Nephron progenitor cell (in vitro differentiated cells): ENCODE results near the gene GNG11.

Experiments
- DNase-seq: peaks from one replicate; pipeline ENCODE4 v3.0.0; 2021
- H3K27ac Mint-ChIP-seq: 2 replicates; pipeline ENCODE4 v1.8.0; 2021; ENCODE audit warnings: mild to moderate bottlenecking, moderate library complexity, mixed read lengths
- H3K27me3 Mint-ChIP-seq: 2 replicates; pipeline ENCODE4 v1.8.0; 2021; ENCODE audit warnings: mild to moderate bottlenecking, low read depth, mixed read lengths; ENCODE audit not compliant: poor library complexity
- H3K36me3 Mint-ChIP-seq: 2 replicates; pipeline ENCODE4 v1.8.0; 2021; ENCODE audit warnings: low read depth, mixed read lengths
- H3K4me1 Mint-ChIP-seq: 2 replicates; pipeline ENCODE4 v1.8.0; 2021; ENCODE audit warnings: mixed read lengths
- H3K4me3 Mint-ChIP-seq: 2 replicates; pipeline ENCODE4 v1.8.0; 2021; ENCODE audit warnings: mild to moderate bottlenecking, moderate library complexity, mixed read lengths
- H3K9me3 Mint-ChIP-seq: 2 replicates; pipeline ENCODE4 v1.8.0; 2021; ENCODE audit warnings: mild to moderate bottlenecking, moderate library complexity, mixed read lengths
- TF ChIP-seq, protein P1 (sequence below): fragments of 200-600 bp; sonication (generic); IDR thresholded peaks from 2 replicates; pipeline ENCODE4 v1.5.0; 2021; ENCODE audit warnings: antibody characterized with exemption

Gene GNG11

DNA sequence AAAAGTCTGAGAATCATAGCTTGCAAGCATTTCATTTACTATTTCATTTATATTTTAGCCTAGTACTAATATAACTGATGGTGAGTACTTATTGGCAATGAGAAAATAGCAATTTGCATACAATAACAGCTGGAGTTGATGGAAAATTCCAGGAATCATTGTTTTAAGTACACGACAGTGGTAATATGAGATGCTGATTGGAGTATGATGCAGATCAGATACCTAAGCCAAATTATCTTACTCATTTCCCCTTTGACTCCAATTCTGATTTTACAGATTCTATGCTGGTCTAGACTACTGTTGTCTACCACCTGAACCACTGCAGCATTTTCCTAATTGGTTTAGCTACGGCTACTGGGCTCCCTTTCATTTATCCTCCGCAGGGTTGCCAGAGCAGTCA, 36.7 kb downstream of the GNG11 start:
- H3K27ac Mint-ChIP-seq = no peak overlapping the region
- peaks cover 10% of the 10 kb centered on the region for H3K27me3 Mint-ChIP-seq
- H3K9me3 Mint-ChIP-seq = no peaks in the 10 kb centered on the region
- no peaks in the 10 kb centered on the region for H3K4me1 Mint-ChIP-seq
- H3K36me3 Mint-ChIP-seq = no peaks in the 10 kb centered on the region
- TF ChIP-seq, protein P1, sequence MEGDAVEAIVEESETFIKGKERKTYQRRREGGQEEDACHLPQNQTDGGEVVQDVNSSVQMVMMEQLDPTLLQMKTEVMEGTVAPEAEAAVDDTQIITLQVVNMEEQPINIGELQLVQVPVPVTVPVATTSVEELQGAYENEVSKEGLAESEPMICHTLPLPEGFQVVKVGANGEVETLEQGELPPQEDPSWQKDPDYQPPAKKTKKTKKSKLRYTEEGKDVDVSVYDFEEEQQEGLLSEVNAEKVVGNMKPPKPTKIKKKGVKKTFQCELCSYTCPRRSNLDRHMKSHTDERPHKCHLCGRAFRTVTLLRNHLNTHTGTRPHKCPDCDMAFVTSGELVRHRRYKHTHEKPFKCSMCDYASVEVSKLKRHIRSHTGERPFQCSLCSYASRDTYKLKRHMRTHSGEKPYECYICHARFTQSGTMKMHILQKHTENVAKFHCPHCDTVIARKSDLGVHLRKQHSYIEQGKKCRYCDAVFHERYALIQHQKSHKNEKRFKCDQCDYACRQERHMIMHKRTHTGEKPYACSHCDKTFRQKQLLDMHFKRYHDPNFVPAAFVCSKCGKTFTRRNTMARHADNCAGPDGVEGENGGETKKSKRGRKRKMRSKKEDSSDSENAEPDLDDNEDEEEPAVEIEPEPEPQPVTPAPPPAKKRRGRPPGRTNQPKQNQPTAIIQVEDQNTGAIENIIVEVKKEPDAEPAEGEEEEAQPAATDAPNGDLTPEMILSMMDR = no peak
- no peak for DNase-seq
- no peak overlapping the region for H3K4me3 Mint-ChIP-seq

DNA sequence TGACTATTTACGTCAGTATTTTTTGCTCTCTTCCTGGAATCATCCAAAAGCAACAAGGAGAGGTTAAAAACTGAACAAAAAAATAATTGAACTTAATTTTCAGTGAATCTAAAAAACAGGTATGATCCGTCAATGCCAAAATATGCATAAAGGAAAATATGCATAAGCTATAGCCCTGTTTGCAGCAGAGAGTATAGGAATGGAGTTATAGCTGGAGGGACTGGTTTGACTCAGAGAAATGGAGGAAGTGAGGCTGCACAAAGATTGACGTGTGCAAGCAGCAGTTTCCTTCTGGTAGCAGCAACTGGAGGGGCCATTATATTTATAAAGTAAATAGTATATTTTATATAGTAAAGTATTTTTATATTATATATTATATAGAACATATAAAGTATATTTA, 37.1 kb downstream of the GNG11 start:
- H3K9me3 Mint-ChIP-seq = no peaks in the 10 kb centered on the region
- H3K4me1 Mint-ChIP-seq = no peaks in the 10 kb centered on the region
- no peak for DNase-seq
- H3K27me3 Mint-ChIP-seq = peaks cover 10% of the 10 kb centered on the region
- no peaks in the 10 kb centered on the region for H3K36me3 Mint-ChIP-seq
- no peak overlapping the region for H3K4me3 Mint-ChIP-seq
- H3K27ac Mint-ChIP-seq = no peak overlapping the region
- TF ChIP-seq, protein P1 = no peak

DNA sequence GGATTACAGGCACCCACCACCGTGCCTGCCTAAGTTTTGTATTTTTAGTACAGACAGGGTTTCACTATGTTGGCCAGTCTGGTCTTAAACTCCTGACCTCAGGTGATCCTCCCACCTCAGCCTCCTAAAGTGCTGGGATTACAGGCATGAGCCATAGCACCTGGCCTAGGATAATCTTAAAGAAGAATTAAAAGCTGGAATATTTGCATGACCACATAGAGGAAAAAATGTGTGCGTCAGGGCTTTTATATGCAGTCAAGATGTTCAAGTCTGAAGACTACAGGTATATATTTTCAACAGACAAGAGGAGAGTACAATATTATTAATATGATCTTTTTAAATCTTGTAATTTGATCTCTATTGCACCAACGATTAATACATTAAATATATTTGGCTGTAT, 39.5 kb downstream of the GNG11 start:
- H3K36me3 Mint-ChIP-seq = no peaks in the 10 kb centered on the region
- H3K27ac Mint-ChIP-seq = no peak overlapping the region
- H3K9me3 Mint-ChIP-seq = no peaks in the 10 kb centered on the region
- H3K4me3 Mint-ChIP-seq = no peak overlapping the region
- DNase-seq = no peak
- TF ChIP-seq, protein P1 = no peak
- peaks cover 10% of the 10 kb centered on the region for H3K27me3 Mint-ChIP-seq
- H3K4me1 Mint-ChIP-seq = no peaks in the 10 kb centered on the region

- no peak for DNase-seq
- H3K4me3 Mint-ChIP-seq = no peak overlapping the region
- H3K36me3 Mint-ChIP-seq = no peaks in the 10 kb centered on the region
- no peaks in the 10 kb centered on the region for H3K4me1 Mint-ChIP-seq
- no peak overlapping the region for H3K27ac Mint-ChIP-seq
- H3K9me3 Mint-ChIP-seq = no peaks in the 10 kb centered on the region
- H3K27me3 Mint-ChIP-seq = peaks cover 7% of the 10 kb centered on the region
- TF ChIP-seq, protein P1 = no peak
Measured at GRCh38 chr7:93964262-93964661, 42.7 kb downstream of the GNG11 start.

GRCh38 chr7:93964813-93965212, 43.3 kb downstream of the GNG11 start:
- no peak for DNase-seq
- H3K4me3 Mint-ChIP-seq = no peak overlapping the region
- TF ChIP-seq, protein P1 = no peak
- no peaks in the 10 kb centered on the region for H3K9me3 Mint-ChIP-seq
- no peaks in the 10 kb centered on the region for H3K36me3 Mint-ChIP-seq
- H3K4me1 Mint-ChIP-seq = no peaks in the 10 kb centered on the region
- peaks cover 4% of the 10 kb centered on the region for H3K27me3 Mint-ChIP-seq
- no peak overlapping the region for H3K27ac Mint-ChIP-seq

- Mint-ChIP-seq H3K4me1 (no peaks in the 10 kb centered on the region), H3K4me3 (no peak overlapping the region), H3K27ac (no peak overlapping the region), H3K27me3 (peaks cover 3% of the 10 kb centered on the region), H3K36me3 (no peaks in the 10 kb centered on the region), H3K9me3 (no peaks in the 10 kb centered on the region)
- DNase-seq = no peak
- TF ChIP-seq, protein P1 = no peak
Measured at GRCh38 chr7:93968911-93969620, 47.5 kb downstream of the GNG11 start.
